Loucy (cell line): ENCODE data around the gene CECR2.

Source experiments
- H2AFZ ChIP-seq: fragments of 200-600 bp; sonication (generic); 2 replicates; pipeline ENCODE4 v1.6.0; 2016; ENCODE audit warnings: antibody characterized with exemption, mild to moderate bottlenecking, low read length, moderate library complexity
- H3F3A ChIP-seq: fragments of 200-600 bp; 2 replicates; pipeline ENCODE4 v1.6.0; 2016; ENCODE audit warnings: antibody characterized with exemption, low read depth, mild to moderate bottlenecking
- H3K27me3 ChIP-seq: fragments of 200-600 bp; sonication (generic); 2 replicates; pipeline ENCODE4 v1.6.1; 2014; ENCODE audit warnings: low read length, mild to moderate bottlenecking; ENCODE audit not compliant: insufficient read depth, poor library complexity, severe bottlenecking
- H3K36me3 ChIP-seq: fragments of 200-600 bp; sonication (generic); 2 replicates; pipeline ENCODE4 v1.6.1; 2016; ENCODE audit warnings: low read length; ENCODE audit not compliant: insufficient read depth
- H3K4me1 ChIP-seq: fragments of 200-600 bp; sonication (generic); 2 replicates; pipeline ENCODE4 v1.5.1; 2014; ENCODE audit warnings: low read length, mild to moderate bottlenecking; ENCODE audit not compliant: insufficient read depth, poor library complexity, severe bottlenecking
- H3K4me2 ChIP-seq: fragments of 200-600 bp; sonication (generic); 2 replicates; pipeline ENCODE4 v1.6.0; 2014; ENCODE audit warnings: antibody characterized with exemption, low read length, low read depth, mild to moderate bottlenecking; ENCODE audit not compliant: poor library complexity, severe bottlenecking
- H3K4me3 ChIP-seq: fragments of 200-600 bp; sonication (generic); 2 replicates; pipeline ENCODE4 v1.5.1; 2014; ENCODE audit warnings: low read length, mild to moderate bottlenecking, mixed read lengths; ENCODE audit not compliant: poor library complexity, severe bottlenecking
- H3K79me2 ChIP-seq: fragments of 200-600 bp; sonication (generic); 2 replicates; pipeline ENCODE4 v1.6.1; 2014; ENCODE audit warnings: low read length; ENCODE audit not compliant: insufficient read depth
- H3K9ac ChIP-seq: fragments of 200-600 bp; sonication (generic); 2 replicates; pipeline ENCODE4 v1.6.0; 2014; ENCODE audit warnings: mild to moderate bottlenecking, low read depth, low read length, moderate library complexity; ENCODE audit not compliant: poor library complexity, severe bottlenecking
- H3K9me2 ChIP-seq: fragments of 200-600 bp; sonication (generic); replicated peaks from 2 replicates; pipeline ENCODE4 v1.6.1; 2016; ENCODE audit warnings: low read depth, low read length, mixed read lengths
- H3K9me3 ChIP-seq: fragments of 200-600 bp; sonication (generic); 2 replicates; pipeline ENCODE4 v1.6.1; 2014; ENCODE audit warnings: mild to moderate bottlenecking, antibody characterized with exemption, low read length, low read depth; ENCODE audit not compliant: insufficient read depth
- H4K20me1 ChIP-seq: fragments of 200-600 bp; sonication (generic); 2 replicates; pipeline ENCODE4 v1.6.0; 2014; ENCODE audit warnings: antibody characterized with exemption, low read length, mild to moderate bottlenecking; ENCODE audit not compliant: insufficient read depth, poor library complexity, severe bottlenecking
- CTCF ChIP-seq: fragments of 200-600 bp; sonication (generic); conservative IDR thresholded peaks from 2 replicates; pipeline ENCODE4 v1.5.1; 2014; ENCODE audit warnings: mild to moderate bottlenecking, antibody characterized with exemption, low read length
- EZH2phosphoT487 ChIP-seq: fragments of 200-600 bp; IDR thresholded peaks from 2 replicates; pipeline ENCODE4 v1.6.1; 2018; ENCODE audit warnings: antibody characterized with exemption, mild to moderate bottlenecking, moderate library complexity, borderline replicate concordance

The CECR2 gene

DNA sequence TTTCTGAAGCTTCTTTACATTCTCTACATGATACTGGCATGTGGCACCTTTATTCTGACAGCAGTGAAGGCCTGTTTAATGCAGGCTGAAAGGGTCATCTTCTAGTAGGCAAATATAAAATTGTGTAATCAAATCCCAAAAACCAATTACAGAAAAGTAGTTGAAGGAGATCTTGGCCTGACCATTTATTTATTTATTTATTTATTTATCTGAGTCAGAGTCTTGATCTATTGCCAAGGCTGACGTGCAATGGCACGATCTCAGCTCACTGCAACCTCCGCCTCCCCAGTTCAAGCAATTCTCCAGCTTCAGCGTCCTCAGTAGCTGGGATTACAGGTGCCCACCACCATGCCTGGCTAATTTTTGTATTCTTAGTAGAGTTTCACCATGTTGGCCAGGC, 22.7 kb upstream of the CECR2 start:
- no peaks in the 10 kb centered on the region for H4K20me1 ChIP-seq
- no peaks in the 10 kb centered on the region for H3F3A ChIP-seq
- no peak overlapping the region for H3K9ac ChIP-seq
- no peaks in the 10 kb centered on the region for H3K79me2 ChIP-seq
- H3K4me1 ChIP-seq: peaks cover 3% of the 10 kb centered on the region
- no peaks in the 10 kb centered on the region for H3K9me2 ChIP-seq
- H3K9me3 ChIP-seq: no peaks in the 10 kb centered on the region
- no peaks in the 10 kb centered on the region for H3K27me3 ChIP-seq
- H3K36me3 ChIP-seq: no peaks in the 10 kb centered on the region
- TF ChIP-seq EZH2phosphoT487 (no peak), CTCF (no peak)
- H3K4me3 ChIP-seq: no peak overlapping the region
- H2AFZ ChIP-seq: no peak overlapping the region
- no peak overlapping the region for H3K4me2 ChIP-seq

DNA sequence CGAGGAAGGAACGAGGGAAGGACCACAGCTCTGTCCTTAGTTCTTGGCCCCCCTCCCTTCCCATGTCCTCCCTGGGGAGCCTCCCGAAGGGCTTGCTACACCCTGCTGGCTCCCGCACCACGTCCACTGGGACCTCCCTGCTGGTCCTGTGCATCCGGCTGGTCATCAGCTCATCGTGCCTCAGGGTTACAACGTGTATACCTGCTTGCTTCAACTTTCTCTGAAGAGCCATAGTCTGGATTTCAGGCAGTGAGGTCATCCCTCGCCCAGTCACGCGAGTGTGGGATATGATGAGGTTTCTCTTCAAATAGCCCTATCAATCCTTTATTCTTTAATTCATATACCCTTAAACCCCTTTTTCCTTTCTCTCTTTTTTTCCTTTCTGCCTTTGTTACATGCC, 21.5 kb upstream of the CECR2 start:
- H4K20me1 ChIP-seq: no peaks in the 10 kb centered on the region
- H3K36me3 ChIP-seq: no peaks in the 10 kb centered on the region
- no peaks in the 10 kb centered on the region for H3K9me3 ChIP-seq
- no peak overlapping the region for H2AFZ ChIP-seq
- H3K4me3 ChIP-seq: no peak overlapping the region
- H3K9me2 ChIP-seq: no peaks in the 10 kb centered on the region
- H3K79me2 ChIP-seq: no peaks in the 10 kb centered on the region
- no peak for TF ChIP-seq EZH2phosphoT487
- TF ChIP-seq CTCF: no peak
- no peaks in the 10 kb centered on the region for H3K27me3 ChIP-seq
- peaks cover 3% of the 10 kb centered on the region for H3K4me1 ChIP-seq
- H3K9ac ChIP-seq: no peak overlapping the region
- no peaks in the 10 kb centered on the region for H3F3A ChIP-seq
- no peak overlapping the region for H3K4me2 ChIP-seq

GRCh38 chr22:17348464-17349103, 20.7 kb upstream of the CECR2 start:
- H3K9ac ChIP-seq: peak overlapping the region; percentile 30
- H3K4me2 ChIP-seq: peak overlapping the region; percentile 59

More at GRCh38 chr22:17348464-17349103, 20.7 kb upstream of the CECR2 start:
- no peaks in the 10 kb centered on the region for H3K9me2 ChIP-seq
- H3K4me1 ChIP-seq: peaks cover 3% of the 10 kb centered on the region
- no peaks in the 10 kb centered on the region for H3K36me3 ChIP-seq
- H3K27me3 ChIP-seq: no peaks in the 10 kb centered on the region
- H2AFZ ChIP-seq: peak overlapping the region; percentile 98
- H3K9me3 ChIP-seq: no peaks in the 10 kb centered on the region
- no peaks in the 10 kb centered on the region for H3F3A ChIP-seq
- TF ChIP-seq CTCF (0 out of 2 replicates have a peak, but pooled peaks have one; percentile 10), EZH2phosphoT487 (no peak)
- peak overlapping the region; percentile 45 for H3K4me3 ChIP-seq
- H4K20me1 ChIP-seq: no peaks in the 10 kb centered on the region
- no peaks in the 10 kb centered on the region for H3K79me2 ChIP-seq
